HG03103 (cell line): ENCODE results near the gene AACS.
A peak's percentile ranks its signal among the peaks of the same experiment; 100 is the strongest.
"Not testable (repeated sequence)": the region's sequence is repeated elsewhere in the genome, so short reads cannot be mapped to it uniquely, and the experiment has no call there.

Experiments used
- ATAC-seq: cut with Tn5 transposase; IDR thresholded peaks from one replicate; pipeline ENCODE4 v1.9.1; 2021; ENCODE audit warnings: low read depth; ENCODE audit not compliant: unreplicated experiment

Gene AACS

GRCh38 chr12:125056306-125056705 is 8.9 kb upstream of the AACS start:
- no peak for ATAC-seq

- ATAC-seq, result no peak
Observed at GRCh38 chr12:125057708-125058107, 7.5 kb upstream of the AACS start.

GRCh38 chr12:125061229-125061628 is 4.0 kb upstream of the AACS start:
- ATAC-seq, result no peak

GRCh38 chr12:125063522-125063921 is 1.7 kb upstream of the AACS start:
- not testable (repeated sequence) for ATAC-seq

GRCh38 chr12:125064492-125064891 is 743 bp upstream of the AACS start:
- no peak for ATAC-seq

GRCh38 chr12:125065919-125066570 is 810 bp downstream of the AACS start:
- peak; percentile 1 for ATAC-seq

- no peak for ATAC-seq
Observed at GRCh38 chr12:125068391-125068790, 3.2 kb downstream of the AACS start.

GRCh38 chr12:125069616-125070015 is 4.4 kb downstream of the AACS start:
- no peak for ATAC-seq

GRCh38 chr12:125070112-125070511 is 4.9 kb downstream of the AACS start:
- no peak for ATAC-seq

GRCh38 chr12:125070661-125071390 is 5.6 kb downstream of the AACS start:
- ATAC-seq, result no peak

- ATAC-seq, result no peak
Observed at GRCh38 chr12:125071456-125071855, 6.2 kb downstream of the AACS start.

- no peak for ATAC-seq
Observed at GRCh38 chr12:125072496-125072895, 7.3 kb downstream of the AACS start.

- ATAC-seq, result not testable (repeated sequence)
Observed at GRCh38 chr12:125074294-125074693, 9.1 kb downstream of the AACS start.

- no peak for ATAC-seq
Observed at GRCh38 chr12:125076103-125076502, 10.9 kb downstream of the AACS start.

- no peak for ATAC-seq
Observed at GRCh38 chr12:125079084-125079483, 13.8 kb downstream of the AACS start.

GRCh38 chr12:125079648-125080645 is 14.7 kb downstream of the AACS start:
- no peak for ATAC-seq

- no peak for ATAC-seq
Observed at GRCh38 chr12:125081427-125081826, 16.2 kb downstream of the AACS start.

GRCh38 chr12:125083072-125083471 is 17.8 kb downstream of the AACS start:
- ATAC-seq, result no peak

GRCh38 chr12:125088199-125088598 is 23.0 kb downstream of the AACS start:
- not testable (repeated sequence) for ATAC-seq

- ATAC-seq, result no peak
Observed at GRCh38 chr12:125089083-125089482, 23.8 kb downstream of the AACS start.

GRCh38 chr12:125089626-125090025 is 24.4 kb downstream of the AACS start:
- no peak for ATAC-seq
